Measurements from ENCODE around the gene NUDT13.
A peak's percentile ranks its signal among the peaks of the same experiment; 100 is the strongest.

Gene NUDT13

GRCh38 chr10:73110345-73110849 is at the start of gene NUDT13:
Gene NUDT13 (plus strand): TSS chr10:73110455. CDS start chr10:73114366, 3,911 bp downstream.
- peak; percentile 78 for DNase-seq

GRCh38 chr10:73060738-73061635 is 49.3 kb upstream of the NUDT13 start:
- DNase-seq = peak; percentile 37

- DNase-seq = no peak
Observed at GRCh38 chr10:73061743-73062142, 48.5 kb upstream of the NUDT13 start.

GRCh38 chr10:73065441-73065840 is 44.8 kb upstream of the NUDT13 start:
- DNase-seq = no peak

GRCh38 chr10:73073627-73074026 is 36.6 kb upstream of the NUDT13 start:
- DNase-seq = no peak

- no peak for DNase-seq
Observed at GRCh38 chr10:73075829-73076228, 34.4 kb upstream of the NUDT13 start.

GRCh38 chr10:73076360-73077183 is 33.7 kb upstream of the NUDT13 start:
- peak; percentile 69 for DNase-seq

GRCh38 chr10:73079779-73080541 is 30.3 kb upstream of the NUDT13 start:
- DNase-seq = no peak

- peak; percentile 14 for DNase-seq
Observed at GRCh38 chr10:73083221-73083620, 27.0 kb upstream of the NUDT13 start.

GRCh38 chr10:73084209-73084608 is 26.0 kb upstream of the NUDT13 start:
- no peak for DNase-seq

GRCh38 chr10:73086816-73087215 is 23.4 kb upstream of the NUDT13 start:
- DNase-seq = no peak

GRCh38 chr10:73088304-73088703 is 22.0 kb upstream of the NUDT13 start:
- no peak for DNase-seq

- no peak for DNase-seq
Observed at GRCh38 chr10:73092830-73093229, 17.4 kb upstream of the NUDT13 start.

GRCh38 chr10:73093922-73094850 is 16.1 kb upstream of the NUDT13 start:
- peak; percentile 37 for DNase-seq

GRCh38 chr10:73094986-73095480 is 15.2 kb upstream of the NUDT13 start:
- no peak for DNase-seq

- peak; percentile 85 for DNase-seq
Observed at GRCh38 chr10:73095481-73096021, 14.7 kb upstream of the NUDT13 start.

- peak; percentile 74 for DNase-seq
Observed at GRCh38 chr10:73096041-73096448, 14.2 kb upstream of the NUDT13 start.

- peak; percentile 98 for DNase-seq
Observed at GRCh38 chr10:73096449-73097304, 13.6 kb upstream of the NUDT13 start, which contains the start of gene P4HA1. Gene P4HA1 (minus strand): TSS chr10:73096866. CDS start chr10:73074883, 21,983 bp downstream.

GRCh38 chr10:73097305-73097670 is 13.0 kb upstream of the NUDT13 start:
- no peak for DNase-seq

GRCh38 chr10:73099141-73099540 is 11.1 kb upstream of the NUDT13 start:
- DNase-seq = no peak
